Muscle of leg (tissue), 11 donors: ENCODE data around the gene RPL18. TPM values are rescaled to one million over a fixed set of nuclear protein-coding genes. Genes with fewer than 3 reads are reported as not detected.
A peak's percentile ranks its signal among the peaks of the same experiment; 100 is the strongest.

Source experiments
- DNase-seq: peaks from one replicate; pipeline ENCODE4 v3.0.0; 2013
- H3K27ac ChIP-seq: one replicate; pipeline ENCODE4 v1.5.1; 2013; ENCODE audit warnings: mild to moderate bottlenecking, low read length, control low read depth
- H3K27me3 ChIP-seq: one replicate; pipeline ENCODE4 v1.6.1; 2013; ENCODE audit warnings: low read length; ENCODE audit not compliant: control insufficient read depth, insufficient read depth
- H3K36me3 ChIP-seq: one replicate; pipeline ENCODE4 v1.6.1; 2013; ENCODE audit warnings: low read length; ENCODE audit not compliant: control insufficient read depth, insufficient read depth
- H3K4me1 ChIP-seq: one replicate; pipeline ENCODE4 v1.6.1; 2013; ENCODE audit warnings: low read length; ENCODE audit not compliant: control insufficient read depth, insufficient read depth
- H3K4me3 ChIP-seq: one replicate; pipeline ENCODE4 v1.5.1; 2013; ENCODE audit warnings: low read length, control low read depth
- H3K9me3 ChIP-seq: replicated peaks from 2 replicates; pipeline ENCODE4 v1.6.1; 2013; ENCODE audit warnings: low read depth, low read length; ENCODE audit not compliant: control insufficient read depth
- WGBS: methylation state at CpG from one replicate; pipeline ENCODE4 v1.1.5; 2013; ENCODE audit warnings: missing lambda C conversion rate; ENCODE audit not compliant: insufficient coverage; 5-methylcytosine and 5-hydroxymethylcytosine counted together
- polyA plus RNA-seq, 8 donors: library from polyadenylated mRNA; unstranded; fragments of 120-200 nt; gene quantifications; one replicate each; pipeline versions ENCODE4 v1.2.1 to v1.2.3, GENCODE V29; 2013; ENCODE audit warnings: inconsistent platforms in 1 of 8, low replicate concordance in 1 of 8; ENCODE audit not compliant: insufficient read length in 8 of 8, insufficient read depth in 1 of 8
- total RNA-seq: library from RNA; stranded (reverse); fragments of 120-200 nt; gene quantifications from one replicate; pipeline ENCODE4 v1.2.4, GENCODE V29; 2013

The RPL18 gene
- total and polyA plus RNA-seq, 9 donors: 1,793 to 2,914 (median 1,904) TPM

GRCh38 chr19:48637948-48638830 is 19.2 kb upstream of the RPL18 start:
- DNase-seq: peak; percentile 98
- H3K27ac ChIP-seq: peak overlapping the region; percentile 98
- peak overlapping the region; percentile 70 for H3K4me3 ChIP-seq
- H3K36me3 ChIP-seq: peaks cover 3% of the 10 kb centered on the region
- no peaks in the 10 kb centered on the region for H3K9me3 ChIP-seq
- H3K4me1 ChIP-seq: peaks cover 49% of the 10 kb centered on the region
- H3K27me3 ChIP-seq: peaks cover 4% of the 10 kb centered on the region
- 8% methylated on average over 25 of the region's 29 CpGs for WGBS

GRCh38 chr19:48637449-48637947 is 18.5 kb upstream of the RPL18 start:
- Histone ChIP-seq H3K27me3 (peaks cover 4% of the 10 kb centered on the region), H3K36me3 (peaks cover 9% of the 10 kb centered on the region), H3K4me3 (peak overlapping the region; percentile 70), H3K4me1 (peaks cover 55% of the 10 kb centered on the region), H3K9me3 (no peaks in the 10 kb centered on the region), H3K27ac (peak overlapping the region; percentile 98)
- WGBS: 0% methylated on average over 36 of the region's 38 CpGs
- DNase-seq: peak; percentile 99

- Histone ChIP-seq H3K36me3 (peaks cover 10% of the 10 kb centered on the region), H3K27me3 (peaks cover 4% of the 10 kb centered on the region), H3K9me3 (no peaks in the 10 kb centered on the region), H3K4me3 (peak within 1 kb of the TSS; percentile 70), H3K4me1 (peaks cover 55% of the 10 kb centered on the region), H3K27ac (peak within 1 kb of the TSS; percentile 98)
- WGBS: under 1% methylated on average over 40 of the region's 40 CpGs
- no peak for DNase-seq
Measured at GRCh38 chr19:48636859-48637448, 18.0 kb upstream of the RPL18 start, which contains the start of gene DBP. Gene DBP (minus strand): TSS chr19:48637379. CDS start chr19:48636994, 385 bp downstream.

GRCh38 chr19:48635966-48636858 is 17.2 kb upstream of the RPL18 start:
- Histone ChIP-seq H3K36me3 (peaks cover 15% of the 10 kb centered on the region), H3K27me3 (peaks cover 4% of the 10 kb centered on the region), H3K4me3 (peak overlapping the region; percentile 70), H3K4me1 (peaks cover 56% of the 10 kb centered on the region), H3K27ac (peak overlapping the region; percentile 98), H3K9me3 (no peaks in the 10 kb centered on the region)
- WGBS: 6% methylated on average over 22 of the region's 35 CpGs
- peak; percentile 62 for DNase-seq

- 1% methylated on average over 58 of the region's 67 CpGs for WGBS
- H3K27me3 ChIP-seq: peaks cover 4% of the 10 kb centered on the region
- H3K9me3 ChIP-seq: no peaks in the 10 kb centered on the region
- peak overlapping the region; percentile 70 for H3K4me3 ChIP-seq
- H3K36me3 ChIP-seq: peaks cover 15% of the 10 kb centered on the region
- DNase-seq: peak; percentile 68
- H3K4me1 ChIP-seq: peaks cover 64% of the 10 kb centered on the region
- H3K27ac ChIP-seq: peak overlapping the region; percentile 89
Measured at GRCh38 chr19:48635263-48635965, 16.4 kb upstream of the RPL18 start.

- H3K27ac ChIP-seq: peak overlapping the region; percentile 89
- DNase-seq: peak; percentile 97
- peaks cover 72% of the 10 kb centered on the region for H3K4me1 ChIP-seq
- no peaks in the 10 kb centered on the region for H3K9me3 ChIP-seq
- H3K27me3 ChIP-seq: no peaks in the 10 kb centered on the region
- 7% methylated on average over 27 of the region's 37 CpGs for WGBS
- no peak overlapping the region for H3K4me3 ChIP-seq
- H3K36me3 ChIP-seq: peaks cover 15% of the 10 kb centered on the region
Measured at GRCh38 chr19:48634424-48635262, 15.7 kb upstream of the RPL18 start.

- Histone ChIP-seq H3K36me3 (peaks cover 15% of the 10 kb centered on the region), H3K27me3 (no peaks in the 10 kb centered on the region), H3K4me3 (no peak overlapping the region), H3K9me3 (no peaks in the 10 kb centered on the region), H3K27ac (peak overlapping the region; percentile 72), H3K4me1 (peaks cover 74% of the 10 kb centered on the region)
- 63% methylated on average over 4 of the region's 7 CpGs for WGBS
- no peak for DNase-seq
Measured at GRCh38 chr19:48634036-48634342, 15.0 kb upstream of the RPL18 start.

- peak; percentile 50 for DNase-seq
- Histone ChIP-seq H3K4me1 (peaks cover 68% of the 10 kb centered on the region), H3K27ac (no peak overlapping the region), H3K9me3 (no peaks in the 10 kb centered on the region), H3K4me3 (no peak overlapping the region), H3K27me3 (no peaks in the 10 kb centered on the region), H3K36me3 (peaks cover 15% of the 10 kb centered on the region)
- WGBS: 70% methylated on average over 9 of the region's 22 CpGs
Measured at GRCh38 chr19:48633148-48634035, 14.4 kb upstream of the RPL18 start.
